Stimulated activated CD4-positive, alpha-beta T cell treated with anti-CD3 and anti-CD28 coated beads, Interleukin-15, amount 100 ng/mL, for 1 hour (primary cell): ENCODE measurements around the gene ZCCHC9.
"Not testable (repeated sequence)": the region's sequence is repeated elsewhere in the genome, so short reads cannot be mapped to it uniquely, and the experiment has no call there.

Source experiments
- DNase-seq, 2 donors: peaks; one replicate each; pipeline ENCODE4 v3.0.0-alpha.2; 2020; ENCODE audit warnings: low read depth in 1 of 2, low spot score in 1 of 2

Gene ZCCHC9

GRCh38 chr5:81301271-81302015 is at the start of gene ZCCHC9:
TSS of gene ZCCHC9 (plus strand) at chr5:81301587. CDS start at chr5:81304758, 3,171 bp downstream.
- peak; percentile 77 to 81 for DNase-seq

DNA sequence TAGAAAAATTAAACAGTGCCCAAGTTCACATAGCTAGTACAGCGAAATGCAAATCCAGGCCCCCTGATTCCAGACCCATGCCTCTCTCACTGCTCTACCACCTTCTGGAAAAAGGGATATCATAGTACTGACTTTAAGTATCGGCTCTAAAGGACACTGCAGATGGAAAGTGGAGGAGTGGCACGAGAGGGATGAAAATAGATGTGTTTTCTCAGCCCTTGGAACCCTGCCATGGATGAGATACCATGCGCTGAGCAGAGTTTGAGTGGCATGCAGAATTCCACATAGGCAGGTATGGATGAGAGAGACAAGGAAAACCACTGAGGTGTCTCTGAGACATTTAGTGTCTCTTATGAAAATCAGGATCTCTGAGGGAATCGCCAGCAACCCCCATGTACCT is 49.5 kb upstream of the ZCCHC9 start:
- DNase-seq = no peak

DNA sequence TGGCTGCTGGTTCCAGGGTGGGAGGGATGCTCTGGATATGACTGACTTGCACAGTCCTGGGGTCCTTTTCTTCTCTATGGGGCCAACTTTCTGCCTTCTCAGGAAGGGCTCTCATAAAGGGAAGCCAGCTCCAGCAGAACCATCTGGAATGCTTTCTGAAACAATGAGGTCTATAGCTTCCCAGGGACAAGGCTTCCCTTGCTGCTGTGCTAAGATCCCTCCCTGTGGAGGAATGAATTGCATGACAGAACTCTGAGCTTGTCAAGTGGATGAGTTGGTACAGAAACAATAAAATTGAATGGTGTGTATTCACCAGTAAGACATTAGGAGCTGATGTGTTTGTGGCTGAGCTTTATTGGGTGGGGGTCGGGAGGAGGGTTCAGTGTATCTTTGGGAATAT is 48.5 kb upstream of the ZCCHC9 start:
- no peak for DNase-seq

DNA sequence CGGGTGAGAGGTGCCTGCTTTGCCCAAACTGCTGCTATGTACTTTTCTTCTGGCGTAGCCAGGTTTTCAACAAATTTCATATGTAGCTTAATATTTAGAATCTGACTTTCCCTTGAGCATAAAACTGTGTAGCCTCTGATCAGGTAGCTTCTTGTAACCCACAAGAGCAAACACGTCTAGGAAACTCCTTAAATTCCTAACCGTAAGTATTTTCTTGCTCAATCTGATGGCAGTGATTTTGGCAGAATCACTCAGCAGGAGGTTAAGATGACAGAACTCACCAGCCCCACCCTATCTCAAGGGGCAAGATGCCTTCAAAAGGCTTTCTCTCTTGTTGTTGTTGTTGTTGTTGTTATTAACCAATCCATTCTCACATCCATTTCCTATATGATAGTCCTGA is 47.5 kb upstream of the ZCCHC9 start:
- no peak for DNase-seq

GRCh38 chr5:81254886-81255559 is 46.4 kb upstream of the ZCCHC9 start:
- no peak for DNase-seq

DNA sequence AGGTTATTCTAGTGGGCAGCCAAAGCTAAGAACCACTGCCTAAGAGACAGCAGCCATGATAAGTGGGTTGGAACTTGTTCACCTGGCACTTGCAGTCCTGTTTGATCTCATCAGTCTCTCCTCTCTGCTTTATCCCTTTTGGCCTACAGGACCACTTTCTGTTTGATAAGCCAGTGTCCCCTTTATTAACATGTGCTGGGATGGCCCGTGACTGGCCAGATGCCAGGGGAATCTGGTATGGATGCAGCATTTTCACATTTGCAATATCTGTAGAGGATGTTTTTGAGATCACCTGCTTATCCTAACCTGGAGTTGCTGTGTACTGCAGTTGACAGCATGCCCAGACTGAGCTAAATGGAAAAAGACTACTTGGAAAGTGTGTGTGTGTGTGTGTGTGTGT is 44.6 kb upstream of the ZCCHC9 start:
- DNase-seq = no peak

DNA sequence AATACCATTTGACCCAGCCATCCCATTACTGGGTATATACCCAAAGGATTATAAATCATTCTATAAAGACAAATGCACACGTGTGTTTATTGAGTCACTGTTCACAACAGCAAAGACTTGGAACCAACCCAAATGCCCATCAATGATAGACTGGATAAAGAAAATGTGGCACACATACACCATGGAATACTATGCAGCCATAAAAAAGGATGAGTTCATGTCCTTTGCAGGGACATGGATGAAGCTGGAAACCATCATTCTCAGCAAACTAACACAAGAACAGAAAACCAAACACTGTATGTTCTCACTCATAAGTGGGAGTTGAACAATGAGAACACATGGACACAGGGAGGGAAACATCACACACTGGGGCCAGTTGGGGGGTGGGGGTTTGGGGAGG is 38.6 kb upstream of the ZCCHC9 start:
- not testable (repeated sequence) for DNase-seq

- DNase-seq = no peak
These were observed 36.3 kb upstream of the ZCCHC9 start for GRCh38 chr5:81265101-81265500.

GRCh38 chr5:81268521-81269196 is 32.7 kb upstream of the ZCCHC9 start:
- no peak for DNase-seq

DNA sequence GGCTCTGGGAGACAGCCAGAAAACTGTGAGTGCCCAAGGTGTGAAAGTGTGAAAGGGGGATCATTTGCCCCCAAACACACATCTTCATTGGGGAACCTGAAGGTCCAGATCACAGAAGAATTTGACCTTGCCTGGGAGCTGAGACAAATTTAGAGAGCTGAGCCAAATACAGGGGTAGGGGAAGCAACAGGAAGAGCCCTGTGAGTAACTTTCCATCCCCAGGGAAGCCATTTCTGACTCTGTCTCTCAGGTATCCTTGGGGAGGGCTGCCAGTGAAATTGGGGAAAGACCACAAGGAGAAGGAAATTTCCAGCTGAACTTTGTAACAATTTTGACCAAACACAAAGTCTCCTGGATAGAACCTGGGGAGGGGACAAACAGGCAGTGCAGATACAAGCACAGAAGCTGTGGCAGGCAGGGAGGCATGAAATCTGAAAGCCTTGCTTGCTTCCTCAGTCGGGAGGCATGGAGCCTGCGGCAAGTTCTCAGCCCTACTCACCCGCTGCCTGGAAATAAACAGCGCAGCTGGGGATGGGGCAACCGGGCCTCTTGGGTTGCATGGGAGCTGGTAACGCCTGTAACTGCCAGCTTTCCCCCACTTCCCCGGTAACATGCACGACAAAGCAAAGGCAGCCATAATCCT is 31.5 kb upstream of the ZCCHC9 start:
- no peak for DNase-seq

- not testable (repeated sequence) for DNase-seq
These were observed 30.9 kb upstream of the ZCCHC9 start for GRCh38 chr5:81270394-81271027.

DNA sequence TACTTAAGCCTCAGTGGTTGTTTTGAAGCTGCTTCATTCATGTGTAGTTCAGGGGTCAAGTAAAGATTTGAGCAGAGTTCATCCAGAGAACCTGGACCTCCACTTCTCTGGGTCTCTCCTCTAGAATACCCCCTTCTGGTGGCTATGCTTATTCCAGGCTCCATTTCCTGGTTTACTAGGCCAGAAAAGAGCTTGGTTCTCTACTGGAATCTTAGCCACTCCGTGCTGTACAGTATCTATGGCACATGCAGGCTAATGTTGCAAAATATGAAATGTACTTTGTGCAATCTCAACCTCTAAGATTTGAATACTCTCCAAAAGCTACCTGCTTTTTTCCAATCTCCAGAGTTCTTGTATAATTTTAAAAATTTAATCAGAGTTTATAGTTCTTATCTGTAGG is 17.4 kb upstream of the ZCCHC9 start:
- DNase-seq = no peak

DNA sequence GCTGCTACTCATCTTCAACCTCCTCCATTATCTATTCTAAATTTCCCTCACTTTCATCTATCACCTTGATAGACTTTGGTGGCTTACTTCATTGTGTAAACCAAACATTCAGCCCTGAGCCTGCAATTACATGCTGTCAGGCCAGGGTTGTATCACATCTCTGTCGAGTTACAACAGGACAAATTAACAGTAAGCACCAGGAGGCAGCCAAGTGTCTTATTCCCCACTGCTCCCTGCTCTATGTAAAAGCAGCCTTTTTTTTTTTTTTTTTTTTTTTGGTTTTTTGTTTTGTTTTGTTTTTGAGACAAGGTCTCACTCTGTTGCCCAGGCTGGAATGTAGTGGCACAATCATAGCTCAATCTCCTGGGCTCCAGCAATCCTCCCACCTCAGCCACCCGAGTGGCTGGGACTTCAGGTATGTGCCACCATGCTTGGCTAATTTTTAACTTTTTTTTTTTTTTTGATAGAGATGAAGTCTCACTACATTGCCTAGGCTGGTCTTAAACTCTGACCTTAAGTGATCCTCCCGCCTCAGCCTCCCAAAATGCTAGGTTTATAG is 15.2 kb upstream of the ZCCHC9 start:
- DNase-seq = no peak

- DNase-seq = no peak
These were observed 13.4 kb upstream of the ZCCHC9 start for GRCh38 chr5:81288021-81288433.

DNA sequence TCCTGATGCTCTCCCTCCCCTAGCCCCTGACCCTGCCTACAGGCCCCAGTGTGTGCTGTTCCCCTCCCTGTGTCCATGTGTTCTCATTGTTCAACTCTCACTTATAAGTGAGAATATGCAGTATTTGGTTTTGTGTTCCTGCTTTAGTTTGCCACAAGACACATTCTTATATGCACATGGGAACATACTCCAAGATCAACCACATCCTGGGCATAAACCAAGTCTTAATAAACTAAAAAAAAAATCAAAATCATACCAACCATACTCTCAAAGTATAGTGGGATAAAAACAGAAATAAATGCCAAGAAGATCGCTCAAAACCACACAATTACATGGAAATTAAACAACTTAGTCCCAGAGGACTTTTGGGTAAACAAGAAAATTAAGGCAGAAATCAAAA is 11.2 kb upstream of the ZCCHC9 start:
- no peak for DNase-seq

- no peak for DNase-seq
These were observed 9.3 kb upstream of the ZCCHC9 start for GRCh38 chr5:81292130-81292529.

- DNase-seq = not testable (repeated sequence)
These were observed 7.4 kb upstream of the ZCCHC9 start for GRCh38 chr5:81294021-81294420.

- DNase-seq = no peak
These were observed 3.9 kb upstream of the ZCCHC9 start for GRCh38 chr5:81297531-81297930.

DNA sequence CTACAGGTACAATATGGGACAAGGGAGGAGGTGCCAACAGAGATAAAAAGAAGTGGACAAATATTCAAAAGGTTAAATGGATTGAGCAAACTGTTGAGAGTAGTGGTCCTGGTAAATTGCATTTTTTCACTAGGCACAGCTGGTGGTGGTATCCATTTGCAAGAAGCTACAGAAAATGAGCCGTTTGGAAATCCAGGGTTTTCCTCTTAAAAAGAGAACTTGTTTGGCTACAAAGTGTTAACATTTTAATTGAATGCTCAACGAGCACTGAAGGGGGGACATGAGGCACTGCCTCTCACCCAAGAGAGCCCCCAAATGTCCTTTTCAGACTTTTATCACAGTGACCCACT is 491 bp upstream of the ZCCHC9 start:
- no peak for DNase-seq

DNA sequence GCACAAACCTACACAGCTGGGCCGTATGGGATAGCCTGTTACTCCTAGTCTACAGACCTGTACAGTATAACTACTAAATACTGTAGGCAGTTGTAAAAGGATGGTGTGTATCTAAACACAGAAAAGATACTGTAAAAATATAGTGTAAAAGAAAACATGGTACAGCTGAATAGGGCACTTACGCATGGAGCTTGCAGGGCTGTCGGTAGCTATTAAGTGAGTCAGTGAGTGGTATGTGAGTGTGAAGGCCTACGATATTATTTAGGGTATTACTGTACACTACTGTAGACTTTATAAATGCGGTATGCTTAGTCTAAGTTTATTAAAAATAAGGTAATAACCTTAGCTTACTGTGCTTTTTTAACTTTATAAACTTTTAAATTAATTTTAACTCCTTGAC is 1.2 kb downstream of the ZCCHC9 start:
- no peak for DNase-seq

- no peak for DNase-seq
These were observed 2.2 kb downstream of the ZCCHC9 start for GRCh38 chr5:81303563-81303962.
